GM12878 (cell line): ENCODE data around the gene TCF25. TPM values are rescaled to one million over a fixed set of nuclear protein-coding genes. Genes with fewer than 3 reads are reported as not detected.

Experiments
- BCL11A ChIP-seq: IDR thresholded peaks from 2 replicates; pipeline ENCODE4 v1.6.1; 2011; ENCODE audit warnings: low read depth, low read length
- BHLHE40 ChIP-seq, 2 experiments: fragments of 450-650 bp in 1 of 2; IDR thresholded peaks; 2 replicates each; pipeline ENCODE4 v1.6.1; 2011 to 2017; ENCODE audit warnings: low read depth in 2 of 2, borderline replicate concordance in 1 of 2, improper control_type of control experiment in 1 of 2, low read length in 1 of 2, mild to moderate bottlenecking in 1 of 2
- BRCA1 ChIP-seq: IDR thresholded peaks from 2 replicates; pipeline ENCODE4 v1.6.1; 2011; ENCODE audit warnings: low read depth, low read length, improper control_type of control experiment
- CBFB ChIP-seq: IDR thresholded peaks from 2 replicates; pipeline ENCODE4 v1.6.1; 2016; ENCODE audit warnings: antibody characterized with exemption, low read depth
- CEBPB ChIP-seq, 2 experiments: fragments of 150-350 bp in 1 of 2; IDR thresholded peaks; 2 replicates each; pipeline ENCODE4 v1.6.1; 2012 to 2014; ENCODE audit warnings: low read depth in 2 of 2, low read length in 2 of 2, borderline replicate concordance in 1 of 2, inconsistent platforms in 1 of 2
- CHD4 ChIP-seq: fragments of 200-600 bp; sonication (generic); IDR thresholded peaks from 2 replicates; pipeline ENCODE4 v1.6.1; 2016; ENCODE audit warnings: mild to moderate bottlenecking
- CREB1 ChIP-seq: IDR thresholded peaks from 2 replicates; pipeline ENCODE4 v1.6.1; 2012; ENCODE audit warnings: low read depth, mild to moderate bottlenecking, inconsistent platforms
- EGR1 ChIP-seq, 2 experiments: IDR thresholded peaks; 1 replicate in 1 of 2; 2 replicates in 1 of 2; pipeline ENCODE4 v1.6.1; 2011 to 2012; ENCODE audit warnings: low read depth in 2 of 2, low read length in 2 of 2, borderline replicate concordance in 1 of 2, mild to moderate bottlenecking in 1 of 2, moderate library complexity in 1 of 2
- KDM1A ChIP-seq: fragments of 200-600 bp; sonication (generic); IDR thresholded peaks from 2 replicates; pipeline ENCODE4 v1.6.1; 2016; ENCODE audit warnings: borderline replicate concordance
- MTA3 ChIP-seq: IDR thresholded peaks from 2 replicates; pipeline ENCODE4 v1.6.1; 2012; ENCODE audit warnings: low read length, inconsistent platforms, borderline replicate concordance
- MYB ChIP-seq: fragments of 150-350 bp; IDR thresholded peaks from 2 replicates; pipeline ENCODE4 v1.6.1; 2014; ENCODE audit warnings: mild to moderate bottlenecking, low read depth, low read length, borderline replicate concordance
- PAX5 ChIP-seq: IDR thresholded peaks from 2 replicates; pipeline ENCODE4 v1.6.1; 2011; ENCODE audit warnings: low read depth, low read length, borderline replicate concordance
- PKNOX1 ChIP-seq: fragments of 450-650 bp; IDR thresholded peaks from 2 replicates; pipeline ENCODE4 v1.6.1; 2016; ENCODE audit warnings: mild to moderate bottlenecking
- POLR2AphosphoS5 ChIP-seq: IDR thresholded peaks from 2 replicates; pipeline ENCODE4 v1.6.1; 2011; ENCODE audit warnings: mild to moderate bottlenecking, low read length, inconsistent platforms
- RB1 ChIP-seq: fragments of 450-650 bp; formaldehyde crosslinking; IDR thresholded peaks from 2 replicates; pipeline ENCODE4 v1.6.1; 2017; ENCODE audit warnings: mild to moderate bottlenecking, borderline replicate concordance
- SIX5 ChIP-seq: IDR thresholded peaks from 2 replicates; pipeline ENCODE4 v1.6.1; 2011; ENCODE audit warnings: mild to moderate bottlenecking, low read depth, low read length, moderate library complexity; ENCODE audit not compliant: severe bottlenecking
- SKIL ChIP-seq: fragments of 450-650 bp; IDR thresholded peaks from 2 replicates; pipeline ENCODE4 v1.6.1; 2017; ENCODE audit warnings: mild to moderate bottlenecking, low read depth, inconsistent platforms; ENCODE audit not compliant: poor library complexity, severe bottlenecking
- SMAD1 ChIP-seq: fragments of 450-650 bp; IDR thresholded peaks from 2 replicates; pipeline ENCODE4 v1.6.1; 2018; ENCODE audit warnings: mild to moderate bottlenecking, low read depth; ENCODE audit not compliant: partially characterized antibody
- SMARCA5 ChIP-seq: fragments of 450-650 bp; IDR thresholded peaks from 2 replicates; pipeline ENCODE4 v1.6.1; 2017; ENCODE audit warnings: mild to moderate bottlenecking
- SUPT20H ChIP-seq: IDR thresholded peaks from 2 replicates; pipeline ENCODE4 v1.6.1; 2011; ENCODE audit warnings: low read depth, mild to moderate bottlenecking, low read length, moderate library complexity, borderline replicate concordance; ENCODE audit not compliant: control insufficient read depth
- TCF12 ChIP-seq: IDR thresholded peaks from 2 replicates; pipeline ENCODE4 v1.6.1; 2011; ENCODE audit warnings: low read depth, mild to moderate bottlenecking, low read length
- WRNIP1 ChIP-seq: IDR thresholded peaks from 2 replicates; pipeline ENCODE4 v1.6.1; 2011; ENCODE audit warnings: low read depth, low read length, improper control_type of control experiment, borderline replicate concordance
- polyA plus RNA-seq, 11 experiments: library from polyadenylated mRNA; depleted of rRNA in 4 of 11; unstranded in 6 of 11; stranded (reverse) in 5 of 11; fragments of >200 nt; fragmentation: Nextera tagmentation in 4 of 11; fragmentation: Illumina TruSeq in 1 of 11; extraction: Ambion mirVana in 4 of 11; extraction: Trizol in 1 of 11; gene quantifications; 1 replicate in 1 of 11; 2 replicates in 10 of 11; pipeline versions ENCODE4 v1.2.1 to v1.2.3, GENCODE V29; 2011 to 2016; ENCODE audit warnings: inconsistent platforms in 2 of 11, missing spikeins in 2 of 11, low read depth in 1 of 11
- total RNA-seq, 4 experiments: library from RNA; depleted of rRNA in 3 of 4; stranded (reverse); fragments of >200 nt in 3 of 4; fragmentation: Illumina TruSeq in 1 of 4; extraction: Trizol in 1 of 4; gene quantifications; 2 replicates each; pipeline versions ENCODE4 v1.2.1 to v1.2.3, GENCODE V29; 2013 to 2021
- TF ChIP-seq, protein P1 (sequence below): fragments of 450-650 bp; formaldehyde crosslinking; IDR thresholded peaks from 2 replicates; pipeline ENCODE4 v1.4.0; 2022; ENCODE audit warnings: mild to moderate bottlenecking, moderate library complexity
- TF ChIP-seq, protein P2 (sequence below): IDR thresholded peaks from 2 replicates; pipeline ENCODE4 v1.6.1; 2012; ENCODE audit warnings: low read depth, low read length, improper control_type of control experiment

Gene TCF25
- total and polyA plus RNA-seq, 10 of the 15 experiments (the other 5 are each of a cell fraction or from before 2014, with no cell fraction given): 8.4 to 130 (median 89.4) TPM

DNA sequence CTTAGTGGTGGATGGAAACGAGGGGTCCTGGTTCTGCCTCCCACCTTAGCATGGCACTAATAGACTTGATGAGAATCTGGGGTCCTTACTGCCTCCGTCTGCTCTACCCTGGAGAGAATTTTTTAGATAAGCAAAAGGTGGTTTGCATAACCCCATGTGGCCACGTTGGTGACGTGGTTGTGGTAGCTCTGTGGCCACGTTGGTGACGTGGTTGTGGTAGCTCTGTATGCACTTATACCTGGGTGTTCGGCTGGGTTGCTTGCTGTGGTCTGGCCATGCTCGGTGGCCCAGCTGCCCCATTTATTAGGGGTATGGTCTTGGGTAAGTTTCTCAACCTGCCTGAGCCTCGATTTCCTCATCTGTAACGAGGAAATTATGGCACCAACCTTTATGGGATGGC, 32.1 kb upstream of the TCF25 start (continued):
- TF ChIP-seq WRNIP1: no peak
- TF ChIP-seq PAX5: peak; percentile 85
- no peak for TF ChIP-seq KDM1A
- TF ChIP-seq POLR2AphosphoS5: no peak
- TF ChIP-seq, protein P1, sequence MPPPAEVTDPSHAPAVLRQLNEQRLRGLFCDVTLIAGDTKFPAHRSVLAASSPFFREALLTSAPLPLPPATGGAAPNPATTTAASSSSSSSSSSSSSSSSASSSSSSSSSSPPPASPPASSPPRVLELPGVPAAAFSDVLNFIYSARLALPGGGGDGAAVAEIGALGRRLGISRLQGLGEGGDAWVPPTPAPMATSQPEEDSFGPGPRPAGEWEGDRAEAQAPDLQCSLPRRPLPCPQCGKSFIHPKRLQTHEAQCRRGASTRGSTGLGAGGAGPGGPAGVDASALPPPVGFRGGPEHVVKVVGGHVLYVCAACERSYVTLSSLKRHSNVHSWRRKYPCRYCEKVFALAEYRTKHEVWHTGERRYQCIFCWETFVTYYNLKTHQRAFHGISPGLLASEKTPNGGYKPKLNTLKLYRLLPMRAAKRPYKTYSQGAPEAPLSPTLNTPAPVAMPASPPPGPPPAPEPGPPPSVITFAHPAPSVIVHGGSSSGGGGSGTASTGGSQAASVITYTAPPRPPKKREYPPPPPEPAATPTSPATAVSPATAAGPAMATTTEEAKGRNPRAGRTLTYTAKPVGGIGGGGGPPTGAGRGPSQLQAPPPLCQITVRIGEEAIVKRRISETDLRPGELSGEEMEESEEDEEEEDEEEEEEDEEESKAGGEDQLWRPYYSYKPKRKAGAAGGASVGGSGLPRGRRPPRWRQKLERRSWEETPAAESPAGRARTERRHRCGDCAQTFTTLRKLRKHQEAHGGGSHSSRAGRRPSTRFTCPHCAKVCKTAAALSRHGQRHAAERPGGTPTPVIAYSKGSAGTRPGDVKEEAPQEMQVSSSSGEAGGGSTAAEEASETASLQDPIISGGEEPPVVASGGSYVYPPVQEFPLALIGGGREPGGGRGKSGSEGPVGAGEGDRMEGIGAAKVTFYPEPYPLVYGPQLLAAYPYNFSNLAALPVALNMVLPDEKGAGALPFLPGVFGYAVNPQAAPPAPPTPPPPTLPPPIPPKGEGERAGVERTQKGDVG (CRISPR knock-in tag): no peak
- no peak for TF ChIP-seq CHD4
- peak; percentile 52; the same call in 1 of the 2 replicates for TF ChIP-seq CBFB
- no peak for TF ChIP-seq SMAD1
- peak; percentile 46; the same call in 1 of the 2 replicates for TF ChIP-seq BCL11A
- TF ChIP-seq RB1: no peak
- TF ChIP-seq EGR1 (IDR thresholded peaks at IDR 0.05; ENCODE audit: borderline replicate concordance in 1 of 2, low read depth in 2 of 2, low read length in 2 of 2): no peak
- TF ChIP-seq, protein P2, sequence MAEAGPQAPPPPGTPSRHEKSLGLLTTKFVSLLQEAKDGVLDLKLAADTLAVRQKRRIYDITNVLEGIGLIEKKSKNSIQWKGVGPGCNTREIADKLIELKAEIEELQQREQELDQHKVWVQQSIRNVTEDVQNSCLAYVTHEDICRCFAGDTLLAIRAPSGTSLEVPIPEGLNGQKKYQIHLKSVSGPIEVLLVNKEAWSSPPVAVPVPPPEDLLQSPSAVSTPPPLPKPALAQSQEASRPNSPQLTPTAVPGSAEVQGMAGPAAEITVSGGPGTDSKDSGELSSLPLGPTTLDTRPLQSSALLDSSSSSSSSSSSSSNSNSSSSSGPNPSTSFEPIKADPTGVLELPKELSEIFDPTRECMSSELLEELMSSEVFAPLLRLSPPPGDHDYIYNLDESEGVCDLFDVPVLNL: no peak
- no peak for TF ChIP-seq BRCA1
- no peak for TF ChIP-seq SMARCA5
- no peak for TF ChIP-seq PKNOX1
- TF ChIP-seq TCF12: peak; percentile 48; the same call in 1 of the 2 replicates
- TF ChIP-seq MTA3: no peak
- no peak for TF ChIP-seq SKIL
- TF ChIP-seq SIX5: no peak
- TF ChIP-seq CREB1: peak; percentile 70
- no peak for TF ChIP-seq SUPT20H
- no peak for TF ChIP-seq CEBPB (IDR thresholded peaks at IDR 0.05; ENCODE audit: borderline replicate concordance in 1 of 2, low read depth in 2 of 2, low read length in 2 of 2)
- no peak for TF ChIP-seq MYB
- TF ChIP-seq BHLHE40 (IDR thresholded peaks at IDR 0.05; ENCODE audit: borderline replicate concordance in 1 of 2, low read depth in 2 of 2, low read length in 1 of 2): peak in 1 of 2 experiments; percentile 37; a peak in 1 of 4 replicates
